Inflammatory macrophage treated with lipopolysaccharide for 1 hour (primary cell): Measurements from ENCODE around the gene TUBG2.

Experiments used
- DNase-seq, 2 donors: peaks; one replicate each; pipeline ENCODE4 v3.0.0-alpha.2; 2020 to 2022

The TUBG2 gene

GRCh38 chr17:42700586-42701289, 41.7 kb downstream of the TUBG2 start:
- no peak for DNase-seq

- DNase-seq, result no peak
Observed at GRCh38 chr17:42702446-42702845, 43.4 kb downstream of the TUBG2 start.

DNA sequence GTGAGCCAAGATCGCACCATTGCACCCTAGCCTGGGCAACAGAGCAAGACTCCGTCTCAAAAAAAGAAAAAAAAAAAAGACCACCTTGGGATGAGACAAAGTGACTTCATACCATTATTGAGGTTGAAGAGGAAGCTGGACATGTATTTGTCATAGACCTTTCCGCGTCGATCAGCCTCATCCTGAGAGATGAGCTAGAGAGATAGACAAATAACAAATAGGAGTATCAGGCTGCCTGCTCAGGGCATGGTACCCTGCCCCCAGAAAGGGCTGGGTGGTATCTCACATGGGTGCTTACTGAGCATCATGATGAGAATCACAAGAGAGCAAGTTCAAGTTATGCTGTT, 45.4 kb downstream of the TUBG2 start:
- DNase-seq, result no peak

DNA sequence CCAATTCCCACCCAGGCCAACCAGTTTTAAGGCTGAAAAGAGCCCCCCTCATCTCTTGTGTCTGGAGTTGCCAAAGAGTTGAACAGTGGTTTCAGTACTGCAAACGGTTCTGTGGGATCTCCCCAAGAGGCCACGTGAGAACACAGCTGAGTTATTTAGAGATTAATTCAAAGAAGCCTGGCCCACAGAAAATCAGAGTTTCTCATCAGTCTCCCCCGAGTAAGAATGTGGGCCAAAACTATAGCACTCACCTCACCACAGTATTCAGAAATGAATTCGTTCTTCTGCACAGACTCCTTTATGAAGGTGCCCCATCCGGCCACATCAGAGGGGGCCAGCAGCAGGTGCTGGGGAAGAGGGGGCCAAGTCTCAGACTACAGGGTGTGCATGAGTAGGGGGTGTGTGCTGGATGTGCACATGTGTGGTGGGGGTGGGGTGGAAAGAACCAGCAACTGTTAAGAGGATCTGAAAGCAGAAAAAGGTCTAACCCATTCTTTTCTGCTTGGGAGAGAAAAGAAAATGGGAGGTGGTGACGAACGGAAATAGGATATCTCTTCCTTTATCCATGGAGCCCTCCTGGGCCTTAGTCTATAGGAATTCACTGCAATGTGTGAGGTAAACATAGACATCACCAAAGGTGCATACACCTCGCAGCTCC, 45.9 kb downstream of the TUBG2 start:
- DNase-seq, result no peak

- no peak for DNase-seq
Observed at GRCh38 chr17:42706732-42707131, 47.6 kb downstream of the TUBG2 start.

DNA sequence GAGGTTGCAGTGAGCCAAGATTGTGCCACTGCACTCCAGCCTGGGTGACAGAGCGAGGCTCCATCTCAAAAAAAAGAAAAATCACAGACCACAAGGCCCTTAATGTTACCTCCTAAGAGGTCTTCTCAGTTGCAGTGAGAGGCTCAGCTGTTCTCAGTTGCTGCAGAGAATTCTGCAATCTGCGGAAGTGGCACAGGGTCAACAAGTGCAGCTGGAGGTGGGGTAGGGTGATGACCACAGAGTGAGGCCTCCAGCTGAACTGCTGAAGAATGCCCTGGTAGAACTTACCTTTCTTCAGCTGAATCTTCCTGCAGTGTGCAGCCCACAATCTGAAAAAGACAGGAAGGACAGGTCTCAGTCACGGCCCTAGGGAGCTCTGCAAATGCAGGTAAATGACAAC, 49.5 kb downstream of the TUBG2 start:
- no peak for DNase-seq

DNA sequence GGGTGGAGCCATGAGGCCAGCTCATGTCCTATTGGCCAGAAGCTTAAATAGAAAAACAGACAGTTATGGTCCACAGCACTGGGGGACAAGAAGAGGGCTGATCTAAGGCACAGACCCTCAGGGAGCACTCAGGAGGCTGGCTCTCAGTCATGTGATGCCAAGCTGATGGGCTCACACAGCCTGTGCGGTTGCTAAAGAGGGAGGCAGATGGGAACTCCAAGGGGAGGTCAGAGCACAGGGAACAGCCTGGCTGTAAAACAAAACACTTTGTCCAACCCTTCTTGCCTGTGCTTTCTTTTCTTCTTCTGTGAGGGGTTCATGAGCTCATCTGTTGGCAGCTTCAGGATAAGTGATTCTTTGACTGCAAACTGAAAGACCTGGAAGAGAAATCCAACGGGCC, 50.5 kb downstream of the TUBG2 start:
- no peak for DNase-seq
